ENCODE data around the gene GP5.

GP5 gene

GRCh38 chr3:194350726-194351071, 48.4 kb downstream of the GP5 start:
- H3K4me1 ChIP-seq: no peaks in the 10 kb centered on the region
- no peaks in the 10 kb centered on the region for H3K27me3 ChIP-seq
- no peak overlapping the region for H3K4me3 ChIP-seq (ENCODE audit: low read depth, low read length)
- TF ChIP-seq CTCF (IDR thresholded peaks at IDR 0.05; ENCODE audit: low read depth, low read length): no peak
- no peaks in the 10 kb centered on the region for H3K36me3 ChIP-seq
- no peak for DNase-seq
- H3K9me3 ChIP-seq: no peaks in the 10 kb centered on the region

- TF ChIP-seq CTCF (IDR thresholded peaks at IDR 0.05; ENCODE audit: low read depth, low read length): no peak
- Histone ChIP-seq H3K4me1 (no peaks in the 10 kb centered on the region), H3K27me3 (no peaks in the 10 kb centered on the region), H3K9me3 (no peaks in the 10 kb centered on the region), H3K4me3 (ENCODE audit: low read depth, low read length) (no peak overlapping the region), H3K36me3 (no peaks in the 10 kb centered on the region)
- DNase-seq: no peak
Observed at GRCh38 chr3:194348354-194348753, 50.7 kb downstream of the GP5 start.

- no peak for TF ChIP-seq CTCF (IDR thresholded peaks at IDR 0.05; ENCODE audit: low read depth, low read length)
- Histone ChIP-seq H3K9me3 (no peaks in the 10 kb centered on the region), H3K4me1 (no peaks in the 10 kb centered on the region), H3K36me3 (no peaks in the 10 kb centered on the region), H3K4me3 (ENCODE audit: low read depth, low read length) (no peak overlapping the region), H3K27me3 (no peaks in the 10 kb centered on the region)
- DNase-seq: no peak
Observed at GRCh38 chr3:194346621-194347020, 52.4 kb downstream of the GP5 start.

DNA sequence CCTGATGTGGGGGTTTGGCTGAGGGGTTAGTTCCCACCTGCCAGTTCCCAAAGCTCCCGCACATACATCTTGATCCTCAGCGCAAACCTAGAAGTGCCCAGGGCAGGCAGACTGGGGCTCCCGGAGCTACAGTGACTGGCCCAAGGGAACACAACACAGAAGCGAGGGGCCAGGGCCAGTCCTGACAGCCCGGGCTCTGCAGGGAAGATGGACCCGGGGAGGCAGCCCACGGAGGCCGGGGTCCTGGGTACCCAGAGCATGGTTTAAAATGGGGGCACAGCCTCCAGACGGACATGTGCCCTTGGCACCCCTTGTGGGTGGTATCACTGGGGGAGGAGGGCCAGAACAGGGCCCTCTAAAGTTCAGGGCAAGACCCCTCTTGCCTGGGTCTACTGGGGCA, 53.0 kb downstream of the GP5 start:
- Histone ChIP-seq H3K4me3 (ENCODE audit: low read depth, low read length) (no peak overlapping the region), H3K27me3 (no peaks in the 10 kb centered on the region), H3K36me3 (no peaks in the 10 kb centered on the region), H3K4me1 (no peaks in the 10 kb centered on the region), H3K9me3 (no peaks in the 10 kb centered on the region)
- no peak for DNase-seq
- no peak for TF ChIP-seq CTCF (IDR thresholded peaks at IDR 0.05; ENCODE audit: low read depth, low read length)

All from BE2C (cell line).